ENCODE results near the gene KCTD13.
"Not testable (repeated sequence)": the region's sequence is repeated elsewhere in the genome, so short reads cannot be mapped to it uniquely, and the experiment has no call there.

The KCTD13 gene

DNA sequence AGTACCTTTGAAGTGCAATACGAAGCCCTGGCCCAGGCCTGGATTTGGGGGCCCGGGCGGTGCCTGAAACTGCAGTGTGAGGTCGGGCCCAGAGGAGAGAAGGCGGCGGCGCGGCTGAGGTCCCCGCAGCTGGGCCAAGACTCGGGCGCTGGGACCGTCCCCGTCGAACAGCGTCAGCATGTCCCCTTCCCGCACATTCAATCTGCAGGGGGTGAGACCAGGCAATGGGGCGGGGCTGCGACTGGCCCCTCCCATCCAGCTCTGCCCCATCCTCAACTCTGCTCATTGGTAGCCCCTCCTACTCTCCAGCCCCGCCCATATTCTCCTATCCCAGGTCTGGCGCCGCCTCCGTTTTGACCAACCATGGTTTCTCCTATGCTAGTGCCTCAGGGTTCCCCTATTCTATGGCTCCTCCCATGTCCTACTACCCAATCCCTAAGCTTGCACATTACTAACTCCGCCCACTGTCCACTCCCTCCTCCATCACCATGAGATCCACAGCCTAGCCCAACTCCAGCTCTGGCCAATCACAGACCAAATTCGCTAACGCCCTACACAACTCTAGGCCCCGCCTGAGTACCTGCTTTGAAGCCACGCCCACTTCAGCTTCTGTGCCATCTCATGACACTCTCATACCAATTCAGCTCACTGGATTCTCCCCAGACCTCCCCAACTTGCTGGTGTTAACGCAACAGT, 48.6 kb downstream of the KCTD13 start:
- DNase-seq: peak; percentile 40

DNA sequence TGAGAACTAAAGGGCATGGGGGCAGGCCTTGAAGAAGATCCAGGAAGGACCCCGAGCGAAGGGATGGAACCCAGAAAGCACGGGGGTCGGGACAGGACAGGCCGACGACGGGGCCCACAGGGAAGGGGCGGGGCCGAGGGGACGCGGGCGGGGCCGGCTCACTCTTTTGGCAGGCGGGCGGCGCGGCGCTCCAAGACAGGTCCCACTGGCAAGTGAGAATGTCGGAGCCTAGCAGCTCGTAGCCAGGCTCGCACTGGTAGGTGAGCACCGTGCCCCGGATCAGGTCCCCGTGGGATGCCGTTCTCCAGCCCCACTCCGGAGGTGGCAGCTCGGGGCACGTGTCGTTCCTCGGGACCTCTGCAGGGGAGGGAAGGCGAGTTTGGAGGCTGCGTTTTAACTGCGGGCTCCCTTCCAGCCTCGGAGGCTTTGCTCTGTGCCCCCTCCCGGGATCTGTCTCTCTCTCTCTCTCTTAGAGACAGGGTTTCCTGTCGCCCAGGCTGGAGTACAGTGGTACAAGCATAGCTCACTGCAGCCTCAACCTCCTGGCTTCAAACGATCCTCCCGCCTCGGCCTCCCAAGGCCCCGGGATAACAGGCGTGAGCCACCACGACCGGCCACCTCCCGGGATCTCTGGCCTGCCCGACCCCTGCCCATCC, 49.3 kb downstream of the KCTD13 start:
- DNase-seq: no peak

DNA sequence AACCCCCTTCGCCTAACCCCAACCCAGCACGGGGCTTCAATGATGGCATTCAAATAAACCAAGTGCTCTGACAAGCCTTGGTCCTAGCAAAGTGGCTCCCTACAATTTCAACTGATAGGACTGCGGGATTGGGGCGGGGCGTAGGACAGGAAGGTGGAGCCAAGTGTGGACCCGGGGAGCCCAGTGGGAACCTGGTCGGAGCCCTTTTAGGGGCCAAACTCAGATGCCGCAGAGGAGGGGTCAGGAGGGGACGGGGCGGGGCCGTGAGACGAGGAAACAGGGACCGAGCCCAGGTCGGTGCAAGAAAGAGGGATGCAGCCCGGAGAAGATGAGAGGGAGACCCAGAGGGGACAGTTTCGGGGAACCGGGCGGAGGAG, 49.8 kb downstream of the KCTD13 start:
- DNase-seq: no peak

DNA sequence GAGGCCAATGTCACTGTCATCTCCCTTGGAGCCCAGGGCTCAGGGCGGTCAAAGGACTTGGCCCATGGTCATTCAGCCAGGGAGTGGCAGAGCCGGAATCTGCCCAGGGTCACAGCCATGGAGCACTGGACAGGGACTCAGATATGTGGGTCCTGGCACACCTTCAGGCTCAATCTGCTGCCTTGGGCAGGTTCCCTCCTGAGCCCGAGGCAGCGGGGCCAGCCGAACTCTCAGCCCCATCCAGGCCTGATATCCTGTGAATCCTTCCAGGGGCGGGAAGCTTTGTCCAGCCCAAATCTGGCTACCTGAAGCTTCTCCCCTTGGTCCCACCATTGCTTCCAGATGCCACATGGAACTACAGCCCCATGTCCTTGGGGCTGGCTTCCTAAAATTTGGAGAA, 50.8 kb downstream of the KCTD13 start:
- DNase-seq: no peak

DNA sequence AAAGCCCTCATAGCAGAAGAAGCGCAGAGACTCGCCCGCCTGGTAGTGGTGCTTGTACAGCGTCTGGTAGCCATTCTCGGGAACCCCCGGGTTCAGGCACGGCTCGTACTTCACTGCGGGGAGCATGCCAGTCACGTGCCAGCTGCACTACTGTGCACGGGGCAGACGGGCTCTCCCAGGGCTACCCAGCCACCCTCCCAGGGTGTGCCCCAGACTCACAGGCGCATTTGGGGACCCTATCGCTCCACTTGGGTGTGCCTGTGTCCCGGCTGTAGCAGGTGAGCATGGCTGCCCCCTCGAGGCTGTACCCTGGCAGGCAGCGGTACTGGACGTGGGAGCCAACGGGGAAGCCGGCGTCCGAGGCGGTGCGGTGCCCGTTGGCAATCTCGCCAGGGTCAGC, 52.7 kb downstream of the KCTD13 start:
- DNase-seq: no peak

DNA sequence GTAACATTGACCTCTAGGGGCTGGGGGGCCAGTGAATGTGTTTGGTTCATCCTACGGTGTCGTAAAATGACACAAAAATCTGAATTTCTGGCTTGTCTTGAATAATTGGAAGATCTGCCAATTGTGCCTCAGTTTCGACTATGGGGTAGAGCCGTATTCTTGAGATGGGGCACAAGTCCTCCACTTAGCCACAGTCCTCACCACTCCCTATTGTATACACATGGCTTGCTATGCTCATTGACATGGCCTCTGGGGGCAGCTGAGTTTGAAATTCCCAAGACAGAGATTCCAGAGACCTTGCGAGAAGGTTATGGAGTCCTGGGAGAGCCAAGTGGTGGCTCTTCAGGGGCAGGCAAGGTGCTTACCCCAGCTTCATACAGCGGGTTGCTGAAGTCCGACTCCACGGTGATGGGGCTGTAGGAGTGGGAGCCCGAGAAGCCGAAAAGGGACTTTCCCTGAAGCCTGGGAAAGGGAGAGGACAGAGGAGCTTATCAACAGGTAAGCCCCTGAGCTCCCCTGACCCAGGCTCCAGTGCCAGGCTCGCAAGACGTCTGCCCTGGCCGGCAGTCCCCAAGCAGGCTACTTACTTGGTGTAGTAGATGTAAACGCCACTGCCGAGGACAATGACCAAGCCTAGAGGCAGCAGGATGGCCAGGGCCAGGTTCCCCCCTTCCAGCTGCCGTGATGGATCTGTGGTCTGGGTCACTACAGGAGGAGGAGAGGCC, 54.0 kb downstream of the KCTD13 start:
- no peak for DNase-seq

DNA sequence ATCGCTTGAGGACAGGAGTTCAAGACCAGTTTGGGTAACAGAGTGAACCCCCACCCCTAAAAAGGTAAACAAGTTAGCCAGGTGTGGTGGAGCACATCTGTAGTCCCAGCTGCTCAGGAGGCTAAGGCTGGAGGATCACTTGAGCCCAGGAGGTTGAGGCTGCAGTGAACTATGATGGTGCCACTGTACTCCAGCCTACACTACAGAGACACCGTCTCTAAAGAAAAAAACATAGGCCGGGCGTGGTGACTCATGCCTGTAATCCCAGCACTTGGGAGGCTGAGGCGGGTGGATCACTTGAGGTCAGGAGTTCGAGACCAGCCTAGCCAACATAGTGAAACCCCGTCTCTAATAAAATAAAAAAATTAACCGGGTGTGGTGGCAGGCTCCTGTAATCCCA, 57.0 kb downstream of the KCTD13 start:
- not testable (repeated sequence) for DNase-seq

DNA sequence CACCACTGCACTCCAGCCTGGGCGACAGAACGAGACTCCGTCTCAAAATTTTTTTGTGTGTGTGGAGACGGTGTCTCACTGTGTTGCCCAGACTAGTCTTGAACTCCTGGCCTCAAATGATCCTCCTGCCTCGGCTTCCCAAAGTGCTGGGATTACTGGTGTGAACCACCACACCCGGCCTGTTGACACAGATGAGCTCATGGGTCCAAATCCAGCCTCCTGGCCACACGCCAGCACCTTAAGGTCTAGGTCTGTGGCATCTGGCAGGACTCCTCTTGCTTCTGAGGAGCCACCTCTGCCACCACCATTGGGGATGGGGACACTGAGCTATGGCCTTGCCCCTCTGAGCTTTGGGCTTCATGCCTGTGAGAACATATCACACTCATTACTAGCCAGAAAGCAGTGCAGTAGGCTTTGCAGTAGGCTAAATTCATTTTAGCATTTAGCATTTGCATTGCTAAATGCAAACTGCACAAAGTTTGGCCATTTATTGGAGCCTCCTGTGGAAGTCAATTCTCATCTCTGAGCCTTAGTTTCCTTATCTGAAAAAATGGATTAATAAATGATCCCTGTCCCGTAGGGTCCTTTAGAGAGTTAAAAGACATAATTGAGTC, 57.5 kb downstream of the KCTD13 start:
- no peak for DNase-seq

DNA sequence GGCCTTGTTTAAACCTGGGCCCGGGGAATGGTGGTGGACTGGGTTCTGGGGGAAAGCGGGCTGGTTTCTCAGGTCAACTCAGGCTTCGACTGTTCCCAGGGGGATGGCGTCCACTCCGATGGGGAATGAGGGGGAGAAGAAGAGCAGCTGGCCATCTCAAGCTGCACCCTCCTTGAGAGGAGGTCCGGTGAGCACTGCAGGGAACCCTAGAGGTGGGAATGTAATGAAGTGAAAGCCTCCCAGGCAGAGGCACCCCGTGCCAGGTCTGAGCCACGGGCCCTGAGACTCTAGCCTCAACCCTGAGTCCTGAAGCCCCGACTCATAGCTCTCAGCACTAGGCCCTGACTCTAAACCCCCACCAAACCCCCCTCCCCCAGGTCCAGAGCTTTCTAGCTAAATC, 61.8 kb downstream of the KCTD13 start:
- DNase-seq: no peak

DNA sequence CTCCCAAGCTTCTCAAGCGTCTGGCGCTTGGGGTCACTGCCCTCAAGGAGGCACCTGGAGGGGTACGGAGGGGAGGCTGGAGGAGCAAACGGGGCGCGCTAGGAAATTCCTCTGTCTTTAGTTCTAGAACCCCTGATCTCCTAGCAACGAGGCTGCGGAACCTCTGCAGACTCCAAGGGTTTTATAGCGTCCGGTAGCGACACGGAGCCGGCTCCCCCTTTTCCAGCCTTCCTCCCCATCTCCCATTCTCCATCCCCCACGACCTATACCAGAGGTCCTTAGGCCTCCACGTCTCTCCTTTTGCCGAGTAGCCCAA, 62.4 kb downstream of the KCTD13 start:
- DNase-seq: no peak

DNA sequence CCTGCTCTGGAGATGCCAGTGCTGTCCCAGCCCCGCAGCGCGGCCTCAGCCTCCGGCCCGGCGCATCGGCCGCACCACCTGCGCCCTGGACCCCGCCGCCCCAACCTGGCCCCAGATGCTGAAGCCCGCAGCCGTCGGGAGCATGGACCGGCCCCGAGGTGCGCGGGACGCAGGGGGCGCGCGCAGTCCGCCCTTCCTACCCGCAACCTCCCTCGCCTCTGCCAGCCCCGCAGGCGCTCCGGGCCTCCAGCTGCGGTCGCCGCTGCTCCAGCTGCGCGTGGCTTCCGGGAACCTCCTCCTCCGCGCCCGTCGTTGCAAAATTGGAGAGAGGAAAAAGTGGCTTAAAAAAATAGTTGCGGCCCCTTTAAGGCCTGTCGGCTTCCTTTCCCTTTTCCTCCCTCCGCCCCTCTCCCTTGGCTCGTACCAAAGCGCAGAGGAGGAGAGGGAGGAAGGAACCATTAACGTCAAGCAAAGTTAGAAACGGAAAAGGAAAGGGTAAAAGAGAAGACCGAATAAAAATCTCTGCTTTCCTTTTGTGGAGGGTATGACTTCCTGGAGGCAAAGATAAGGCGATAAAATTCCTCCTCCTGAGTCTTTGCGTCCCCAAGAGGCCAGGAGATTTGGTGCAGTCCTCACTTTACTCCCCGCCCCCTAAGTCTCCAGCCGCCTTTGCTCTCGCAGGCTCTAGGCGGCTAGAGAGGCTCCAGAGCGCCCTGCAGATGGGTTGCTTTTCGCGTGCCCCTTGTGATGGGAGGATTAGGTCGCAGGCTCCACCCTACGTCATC, 63.0 kb downstream of the KCTD13 start, which contains the start of gene CDIPT:
CDIPT (minus strand) TSS at position 343 of the 785 bp plus-strand sequence. CDS start 369 bp downstream, outside the sequence.
- DNase-seq: peak; percentile 98

DNA sequence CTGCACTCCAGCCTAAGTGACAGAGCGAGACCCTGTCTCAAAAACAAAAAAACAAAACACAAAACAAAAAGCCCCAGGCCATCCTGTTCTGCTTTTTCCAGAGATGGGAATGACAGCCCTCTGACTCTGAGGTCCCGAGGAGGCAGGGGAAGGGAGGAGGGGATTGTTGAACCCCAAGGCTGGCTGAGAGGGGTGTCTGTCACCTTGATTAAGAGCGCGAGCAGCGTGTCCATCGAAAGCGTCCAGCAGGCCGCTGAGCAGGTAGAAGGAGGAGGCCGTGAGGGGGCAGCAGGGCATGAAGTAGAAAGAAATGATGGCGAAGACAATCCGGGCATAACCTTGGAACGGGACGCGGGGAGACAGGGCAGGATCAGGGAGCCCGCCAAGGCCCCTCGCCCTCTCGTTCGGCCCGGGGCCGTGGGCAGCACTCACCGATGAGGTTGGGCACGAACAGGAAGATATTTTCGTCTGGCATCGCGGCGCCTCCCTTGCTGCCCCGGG, 63.6 kb downstream of the KCTD13 start:
- DNase-seq: peak; percentile 28

DNA sequence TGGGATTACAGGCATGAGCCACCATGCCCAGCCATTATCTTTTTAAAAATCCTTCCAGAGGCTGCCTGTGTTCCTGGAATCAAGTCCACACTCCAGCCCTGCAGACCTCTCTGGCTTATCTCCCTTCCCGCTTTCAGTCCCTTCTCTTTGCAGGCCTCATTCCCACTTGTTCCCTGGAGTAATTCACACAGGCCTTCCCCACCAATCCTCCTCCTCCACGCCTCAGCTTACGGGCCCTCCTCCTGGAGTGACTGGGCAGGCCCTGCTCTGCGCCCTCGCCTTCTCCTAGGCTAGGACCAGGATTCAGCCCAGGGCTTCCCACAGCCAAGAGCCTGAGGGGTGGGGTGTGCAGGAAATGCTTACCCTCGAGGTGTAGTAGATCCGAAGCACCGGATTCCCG, 65.8 kb downstream of the KCTD13 start:
- DNase-seq: no peak

DNA sequence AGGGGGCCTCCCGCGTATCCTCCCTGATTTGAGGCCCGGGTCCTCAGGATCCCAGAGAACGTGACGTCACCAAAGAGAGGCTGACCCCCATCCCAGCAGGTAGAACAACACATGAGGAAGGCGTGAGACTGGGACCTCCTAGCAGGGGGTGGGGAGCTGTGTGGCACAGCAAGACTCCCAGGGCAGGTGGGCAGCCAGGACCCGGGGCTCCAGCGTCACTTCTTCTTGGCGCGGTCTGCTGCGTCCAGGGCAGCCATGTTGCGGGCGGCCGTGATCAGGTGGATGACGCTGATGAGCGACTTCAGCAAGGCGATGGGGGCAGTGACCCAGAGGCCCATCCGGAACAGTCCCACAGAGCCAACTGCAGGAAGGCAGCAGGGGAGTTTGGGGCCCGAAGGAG, 67.1 kb downstream of the KCTD13 start:
- no peak for DNase-seq

DNA sequence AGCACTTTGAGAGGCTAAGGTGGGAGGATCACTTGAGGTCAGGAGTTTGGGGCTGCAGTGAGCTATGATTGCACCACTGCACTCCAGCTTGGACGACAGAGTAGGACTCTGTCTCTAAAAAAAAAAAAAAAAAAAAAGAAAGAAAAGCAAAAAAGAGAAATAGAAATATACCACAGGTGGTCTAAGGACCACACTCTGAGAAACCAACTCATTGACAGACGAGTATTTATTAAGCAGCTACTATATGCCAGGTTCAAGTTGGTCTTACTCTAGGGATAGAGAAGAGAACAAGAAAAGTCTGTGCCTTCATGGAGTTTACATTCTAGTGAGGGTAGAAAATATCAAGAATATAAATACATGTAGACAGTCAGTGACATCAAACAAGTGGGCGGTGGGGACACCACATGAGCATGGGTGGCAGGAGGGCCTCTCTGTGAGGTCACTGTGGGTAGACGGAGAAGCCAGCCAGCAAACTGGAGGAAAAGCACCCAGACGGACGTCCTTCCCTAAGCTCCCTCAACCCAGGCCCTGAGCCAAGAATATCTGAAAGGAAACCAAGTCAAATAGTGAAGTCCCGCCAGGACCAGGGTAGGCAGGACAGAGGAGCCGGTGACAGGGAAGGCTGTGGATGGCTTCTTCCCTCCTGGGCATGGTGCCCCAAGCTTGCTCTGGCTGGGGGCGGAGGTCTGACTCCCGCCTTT, 67.7 kb downstream of the KCTD13 start:
- no peak for DNase-seq

DNA sequence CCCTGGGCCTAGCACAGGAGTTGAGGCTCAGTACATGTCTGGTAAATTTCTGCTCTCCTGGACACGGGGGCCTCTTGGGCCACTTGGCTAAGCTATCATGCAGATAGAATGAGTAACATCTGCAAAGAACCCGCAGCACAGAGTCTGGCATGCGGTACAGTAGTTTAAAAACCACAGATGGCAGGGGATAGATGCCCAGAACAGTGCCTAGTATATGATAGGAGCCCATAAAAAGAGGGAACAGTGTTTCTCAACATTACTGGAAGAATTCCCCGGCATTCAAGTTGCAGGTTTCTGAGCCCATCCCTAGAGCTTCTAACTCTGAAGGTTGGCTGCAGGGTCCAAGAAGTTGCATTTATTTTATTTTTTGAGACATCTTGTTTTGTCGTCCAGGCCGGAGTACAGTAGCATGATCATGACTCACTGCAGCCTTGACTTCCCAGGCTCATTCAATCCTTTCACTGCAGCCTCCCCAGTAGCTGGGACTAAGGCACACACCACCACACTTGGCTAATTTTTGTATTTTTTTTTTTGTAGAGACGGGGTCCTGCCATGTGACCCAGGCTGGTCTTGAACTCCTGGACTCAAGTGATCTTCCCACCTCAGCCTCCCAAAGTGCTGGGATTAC, 68.8 kb downstream of the KCTD13 start:
- DNase-seq: peak; percentile 34
